Tibial nerve (tissue), 4 donors: ENCODE measurements around the gene NKRF.

Experiments
- EP300 ChIP-seq, 2 donors: sonication (generic); formaldehyde crosslinking; IDR thresholded peaks; one replicate each; pipeline ENCODE4 v1.6.1; 2017; ENCODE audit warnings: antibody characterized with exemption in 2 of 2, mild to moderate bottlenecking in 1 of 2
- POLR2A ChIP-seq, 2 donors: fragments of 450-650 bp; IDR thresholded peaks; one replicate each; pipeline ENCODE4 v1.6.1; 2017; ENCODE audit warnings: antibody characterized with exemption in 2 of 2, mild to moderate bottlenecking in 2 of 2, moderate library complexity in 2 of 2
- TF ChIP-seq, protein P1 (sequence below), 5 experiments: fragments of 200-600 bp in 3 of 5; fragments of 450-650 bp in 2 of 5; sonication (generic) in 3 of 5; IDR thresholded peaks; one replicate each; pipeline ENCODE4 v1.5.1; 2016 to 2019; ENCODE audit warnings: antibody characterized with exemption in 5 of 5, mild to moderate bottlenecking in 3 of 5, moderate library complexity in 2 of 5

DNA sequence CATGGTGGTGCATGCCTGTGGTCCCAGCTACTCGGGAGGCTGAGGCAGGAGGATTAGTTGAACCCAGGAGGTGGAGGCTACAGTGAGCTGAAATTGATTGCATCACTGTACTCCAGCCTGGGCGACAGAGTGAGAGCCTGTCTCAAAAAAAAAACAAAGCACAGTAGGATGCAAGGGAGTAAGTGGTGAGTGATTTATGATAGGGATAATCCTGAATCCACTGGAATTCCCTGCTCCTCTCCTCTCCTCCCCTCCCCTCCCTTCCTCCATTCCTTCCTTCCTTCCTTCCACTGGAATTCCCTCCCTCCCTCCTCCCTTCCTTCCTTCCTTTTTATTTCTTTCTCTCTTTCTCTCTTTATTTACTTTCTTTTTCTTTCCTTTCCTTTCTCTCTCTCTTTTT is 40.9 kb upstream of the NKRF start:
- TF ChIP-seq POLR2A (IDR thresholded peaks at IDR 0.05) (no peak), EP300 (IDR thresholded peaks at IDR 0.05) (no peak)
- TF ChIP-seq, protein P1, sequence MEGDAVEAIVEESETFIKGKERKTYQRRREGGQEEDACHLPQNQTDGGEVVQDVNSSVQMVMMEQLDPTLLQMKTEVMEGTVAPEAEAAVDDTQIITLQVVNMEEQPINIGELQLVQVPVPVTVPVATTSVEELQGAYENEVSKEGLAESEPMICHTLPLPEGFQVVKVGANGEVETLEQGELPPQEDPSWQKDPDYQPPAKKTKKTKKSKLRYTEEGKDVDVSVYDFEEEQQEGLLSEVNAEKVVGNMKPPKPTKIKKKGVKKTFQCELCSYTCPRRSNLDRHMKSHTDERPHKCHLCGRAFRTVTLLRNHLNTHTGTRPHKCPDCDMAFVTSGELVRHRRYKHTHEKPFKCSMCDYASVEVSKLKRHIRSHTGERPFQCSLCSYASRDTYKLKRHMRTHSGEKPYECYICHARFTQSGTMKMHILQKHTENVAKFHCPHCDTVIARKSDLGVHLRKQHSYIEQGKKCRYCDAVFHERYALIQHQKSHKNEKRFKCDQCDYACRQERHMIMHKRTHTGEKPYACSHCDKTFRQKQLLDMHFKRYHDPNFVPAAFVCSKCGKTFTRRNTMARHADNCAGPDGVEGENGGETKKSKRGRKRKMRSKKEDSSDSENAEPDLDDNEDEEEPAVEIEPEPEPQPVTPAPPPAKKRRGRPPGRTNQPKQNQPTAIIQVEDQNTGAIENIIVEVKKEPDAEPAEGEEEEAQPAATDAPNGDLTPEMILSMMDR (IDR thresholded peaks at IDR 0.05): no peak
